Spleen (tissue), 11 donors: ENCODE measurements around the gene USP28. TPM values are rescaled to one million over a fixed set of nuclear protein-coding genes. Genes with fewer than 3 reads are reported as not detected.

Source experiments
- DNase-seq: peaks from one replicate; pipeline ENCODE4 v3.0.0-alpha.2; 2020
- H3K27ac ChIP-seq, 8 donors: fragments of 200-600 bp; sonication (generic) in 7 of 8; 1 replicate in 4 of 8; 2 replicates in 4 of 8; pipeline versions ENCODE4 v1.5.0 to v1.8.0; 2016 to 2021; ENCODE audit warnings: inconsistent platforms in 4 of 8, mild to moderate bottlenecking in 4 of 8, moderate library complexity in 1 of 8
- H3K27me3 ChIP-seq, 7 donors: fragments of 200-600 bp; sonication (generic) in 6 of 7; replicated peaks in 1 of 7; 1 replicate in 4 of 7; 2 replicates in 3 of 7; pipeline versions ENCODE4 v1.5.0 to v1.8.0; 2016 to 2021; ENCODE audit warnings: inconsistent platforms in 3 of 7, mild to moderate bottlenecking in 1 of 7
- H3K36me3 ChIP-seq, 6 donors: fragments of 200-600 bp; sonication (generic) in 5 of 6; 1 replicate in 4 of 6; 2 replicates in 2 of 6; pipeline versions ENCODE4 v1.5.0 to v1.8.0; 2016 to 2021; ENCODE audit warnings: inconsistent platforms in 2 of 6
- H3K4me1 ChIP-seq, 6 donors: fragments of 200-600 bp; sonication (generic) in 5 of 6; 1 replicate in 3 of 6; 2 replicates in 3 of 6; pipeline versions ENCODE4 v1.5.0 to v1.8.0; 2016 to 2021; ENCODE audit warnings: inconsistent platforms in 3 of 6
- H3K4me3 ChIP-seq, 8 donors: fragments of 200-600 bp; sonication (generic) in 7 of 8; 1 replicate in 4 of 8; 2 replicates in 4 of 8; pipeline versions ENCODE4 v1.5.0 to v1.8.0; 2016 to 2021; ENCODE audit warnings: inconsistent platforms in 4 of 8, mild to moderate bottlenecking in 4 of 8, moderate library complexity in 2 of 8
- H3K9me3 ChIP-seq, 8 donors: fragments of 200-600 bp; sonication (generic) in 7 of 8; 1 replicate in 4 of 8; 2 replicates in 4 of 8; pipeline versions ENCODE4 v1.5.0 to v1.8.0; 2016 to 2021; ENCODE audit warnings: inconsistent platforms in 4 of 8
- POLR2A ChIP-seq, 3 donors: fragments of 450-650 bp; IDR thresholded peaks; one replicate each; pipeline ENCODE4 v1.5.1; 2017; ENCODE audit warnings: antibody characterized with exemption in 3 of 3, mild to moderate bottlenecking in 1 of 3
- POLR2AphosphoS5 ChIP-seq, 3 donors: sonication (generic); formaldehyde crosslinking; IDR thresholded peaks; one replicate each; pipeline ENCODE4 v1.5.1; 2017; ENCODE audit warnings: antibody characterized with exemption in 3 of 3
- WGBS, 5 donors: extraction: QIAGEN DNeasy Blood & Tissue Kit in 3 of 5; methylation state at CpG; one replicate each; pipeline versions ENCODE4 v1.1.5 to v1.1.7; 2013 to 2018; 5-methylcytosine and 5-hydroxymethylcytosine counted together
- intact Hi-C: fragments of 100-400 bp; cut with DNase I; formaldehyde crosslinking; loops from one replicate; pipeline ENCODE4 v1.15.0; 2023; ENCODE audit warnings: low total_unique reads
- polyA plus RNA-seq, 3 donors: library from polyadenylated mRNA; stranded (reverse); fragments of 200-250 nt; gene quantifications; one replicate each; pipeline ENCODE4 v1.2.1, GENCODE V29; 2013
- small RNA-seq, 4 donors: library from RNA; depleted of rRNA; stranded (forward); fragments of <200 nt; gene quantifications; one replicate each; pipeline ENCODE3, GENCODE V24; 2016
- total RNA-seq, 7 donors: library from RNA; depleted of rRNA in 3 of 7; stranded (reverse); fragments of >200 nt in 3 of 7; fragmentation: NEBNext Ultra II Directional in 4 of 7; extraction: Animal tissue kit (Norgen Biotek cat#: 25700) in 4 of 7; gene quantifications; one replicate each; pipeline versions ENCODE4 v1.1.0 to v1.2.1, GENCODE V29; 2016 to 2021
- TF ChIP-seq, protein P1 (sequence below), 11 experiments: fragments of 200-600 bp in 7 of 11; fragments of 450-650 bp in 4 of 11; sonication (generic) in 4 of 11; IDR thresholded peaks in 8 of 11; conservative IDR thresholded peaks in 3 of 11; 1 replicate in 7 of 11; 2 replicates in 4 of 11; pipeline versions ENCODE4 v1.4.0 to v1.8.0; 2016 to 2021; ENCODE audit warnings: antibody characterized with exemption in 11 of 11, inconsistent platforms in 4 of 11, mild to moderate bottlenecking in 1 of 11
- donor health status: healthy with polysubstance abuse.
- donor health status: DM: no; HTN: no; CAD: no; lungs with moderate emphysema.
- donor health status: DM: no; HTN: no; CAD: no.
- donor health status: Bipolar disorder and iron deficiency.
- donor health status: healthy.
- donor health status: DM: no; HTN: no; CAD: no.
- donor health status: DM: yes; HTN: yes; CAD: no.

Gene USP28
- total and polyA plus RNA-seq, 10 donors: 4.2 to 44.8 (median 27.6) TPM

DNA sequence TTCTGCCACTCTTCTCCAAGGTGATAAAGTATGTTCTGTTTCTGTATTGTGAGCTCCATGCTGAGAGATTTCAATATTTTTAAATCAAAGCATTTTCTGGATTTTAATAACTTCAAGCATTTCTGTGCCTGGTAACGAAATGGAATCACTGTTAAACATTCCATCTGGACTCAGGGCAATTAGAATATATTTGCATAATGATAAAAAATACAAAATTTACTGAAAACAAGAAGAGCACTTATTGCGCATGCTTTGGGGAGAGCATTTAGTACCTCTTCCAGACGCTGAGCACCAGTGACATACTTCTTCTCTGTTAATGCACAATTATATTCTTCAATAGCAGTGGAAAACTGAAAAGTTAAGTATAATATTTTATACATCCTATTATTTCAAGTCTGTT is 115.1 kb downstream of the USP28 start:
- Histone ChIP-seq H3K4me1 (peaks cover 0 to 5% (median 0%) of the 10 kb centered on the region in 6 donors), H3K9me3 (no peaks in the 10 kb centered on the region), H3K4me3 (no peak overlapping the region), H3K27me3 (no peaks in the 10 kb centered on the region), H3K36me3 (peaks cover 0 to 97% (median 57%) of the 10 kb centered on the region in 6 donors), H3K27ac (no peak overlapping the region)
- WGBS, 5 donors: 89 to 97% (median 94%) methylated on average over 3 of the region's 3 CpGs
- intact Hi-C loops: no loop called here
- no peak for DNase-seq
- TF ChIP-seq POLR2AphosphoS5 (IDR thresholded peaks at IDR 0.05): no peak
- TF ChIP-seq POLR2A (IDR thresholded peaks at IDR 0.05): no peak
- TF ChIP-seq, protein P1, sequence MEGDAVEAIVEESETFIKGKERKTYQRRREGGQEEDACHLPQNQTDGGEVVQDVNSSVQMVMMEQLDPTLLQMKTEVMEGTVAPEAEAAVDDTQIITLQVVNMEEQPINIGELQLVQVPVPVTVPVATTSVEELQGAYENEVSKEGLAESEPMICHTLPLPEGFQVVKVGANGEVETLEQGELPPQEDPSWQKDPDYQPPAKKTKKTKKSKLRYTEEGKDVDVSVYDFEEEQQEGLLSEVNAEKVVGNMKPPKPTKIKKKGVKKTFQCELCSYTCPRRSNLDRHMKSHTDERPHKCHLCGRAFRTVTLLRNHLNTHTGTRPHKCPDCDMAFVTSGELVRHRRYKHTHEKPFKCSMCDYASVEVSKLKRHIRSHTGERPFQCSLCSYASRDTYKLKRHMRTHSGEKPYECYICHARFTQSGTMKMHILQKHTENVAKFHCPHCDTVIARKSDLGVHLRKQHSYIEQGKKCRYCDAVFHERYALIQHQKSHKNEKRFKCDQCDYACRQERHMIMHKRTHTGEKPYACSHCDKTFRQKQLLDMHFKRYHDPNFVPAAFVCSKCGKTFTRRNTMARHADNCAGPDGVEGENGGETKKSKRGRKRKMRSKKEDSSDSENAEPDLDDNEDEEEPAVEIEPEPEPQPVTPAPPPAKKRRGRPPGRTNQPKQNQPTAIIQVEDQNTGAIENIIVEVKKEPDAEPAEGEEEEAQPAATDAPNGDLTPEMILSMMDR (IDR thresholded peaks at IDR 0.05 in 8 of 11, conservative IDR thresholded peaks at IDR 0.05 in 3 of 11): no peak

DNA sequence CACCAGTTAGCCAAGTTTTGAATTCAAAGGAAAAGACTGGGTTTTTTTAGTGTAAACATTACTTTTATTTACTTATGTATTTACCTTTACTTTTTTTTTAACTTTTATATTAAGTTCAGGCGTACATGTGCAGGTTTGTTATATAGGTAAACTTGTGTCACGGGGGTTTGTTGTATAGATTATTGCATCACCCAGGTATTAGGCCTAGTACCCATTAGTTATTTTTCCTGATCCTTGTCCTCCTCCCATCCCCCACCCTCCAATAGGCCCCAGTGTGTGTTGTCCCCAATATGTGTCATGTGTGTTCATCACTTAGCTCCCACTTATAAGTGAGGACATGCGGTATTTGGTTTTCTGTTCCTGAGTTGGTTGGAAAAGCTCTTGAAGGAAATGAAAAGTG is 122.4 kb downstream of the USP28 start:
- no peak overlapping the region for H3K4me3 ChIP-seq
- WGBS, 5 donors: 94 to 100% (median 96%) methylated on average over 3 of the region's 3 CpGs
- no peak for DNase-seq
- no peak for TF ChIP-seq POLR2AphosphoS5 (IDR thresholded peaks at IDR 0.05)
- no peak for TF ChIP-seq POLR2A (IDR thresholded peaks at IDR 0.05)
- TF ChIP-seq, protein P1 (IDR thresholded peaks at IDR 0.05 in 8 of 11, conservative IDR thresholded peaks at IDR 0.05 in 3 of 11): no peak
- intact Hi-C loops: no loop called here
- H3K36me3 ChIP-seq: peaks cover 0 to 99% (median 48%) of the 10 kb centered on the region in 6 donors
- H3K9me3 ChIP-seq: no peaks in the 10 kb centered on the region
- H3K4me1 ChIP-seq: no peaks in the 10 kb centered on the region
- H3K27ac ChIP-seq: no peak overlapping the region
- H3K27me3 ChIP-seq: no peaks in the 10 kb centered on the region

Small RNAs within 50 kb of the gene (small RNA-seq; reads per million reads assigned to genes)
- gene LRRC37A13P (0 to 0.06 (median 0) reads per million in 4 donors), gene RNU6-1107P (0 reads per million in 4 donors), gene RPS29P19 (0 reads per million in 4 donors)

Other genes starting within 250 kb of the USP28 start
- gene TMPRSS5, start 169.3 kb downstream of the USP28 start, total RNA-seq: 1 to 10 TPM in 1 of 7 donors, under 1 TPM in 6; 0.42 to 1.4 (median 0.68) TPM
- 1 to 10 TPM in 2 of 3 donors, under 1 TPM in 1; 0.46 to 1.7 (median 1.5) TPM for gene TMPRSS5, start 169.3 kb downstream of the USP28 start, polyA plus RNA-seq
- 10 to 100 TPM; 10.6 to 15.7 (median 12.2) TPM for gene ZW10, start 101.9 kb downstream of the USP28 start, total RNA-seq
- gene ZW10, start 101.9 kb downstream of the USP28 start, polyA plus RNA-seq: 1 to 10 TPM; 3.2 to 5.1 (median 3.9) TPM
- not detected for gene CLDN25, start 95.8 kb downstream of the USP28 start, total RNA-seq
- gene CLDN25, start 95.8 kb downstream of the USP28 start, polyA plus RNA-seq: not detected
- gene HTR3B, start 29.2 kb upstream of the USP28 start, total RNA-seq: not detected
- not detected for gene HTR3B, start 29.2 kb upstream of the USP28 start, polyA plus RNA-seq
- gene HTR3A, start 99.5 kb upstream of the USP28 start, total RNA-seq: 1 to 10 TPM in 1 of 7 donors, under 1 TPM in 5, not detected in 1; 0.44 to 1.3 (median 0.60) TPM
- gene HTR3A, start 99.5 kb upstream of the USP28 start, polyA plus RNA-seq: 1 to 10 TPM in 1 of 3 donors, under 1 TPM in 2; 0.38 to 2.9 (median 0.57) TPM
- gene ZBTB16, start 184.1 kb upstream of the USP28 start, total RNA-seq: 10 to 100 TPM in 6 of 7 donors, 1 to 10 TPM in 1; 8.4 to 85.6 (median 81.9) TPM
- gene ZBTB16, start 184.1 kb upstream of the USP28 start, polyA plus RNA-seq: 1 to 10 TPM; 1.5 to 9.2 (median 2.8) TPM